GM18517 (cell line): ENCODE data around the gene ELP5.
A peak's percentile ranks its signal among the peaks of the same experiment; 100 is the strongest.

Experiments used
- ATAC-seq: cut with Tn5 transposase; IDR thresholded peaks from one replicate; pipeline ENCODE4 v1.9.1; 2021; ENCODE audit warnings: mild to moderate bottlenecking, moderate library complexity; ENCODE audit not compliant: unreplicated experiment

Gene ELP5

DNA sequence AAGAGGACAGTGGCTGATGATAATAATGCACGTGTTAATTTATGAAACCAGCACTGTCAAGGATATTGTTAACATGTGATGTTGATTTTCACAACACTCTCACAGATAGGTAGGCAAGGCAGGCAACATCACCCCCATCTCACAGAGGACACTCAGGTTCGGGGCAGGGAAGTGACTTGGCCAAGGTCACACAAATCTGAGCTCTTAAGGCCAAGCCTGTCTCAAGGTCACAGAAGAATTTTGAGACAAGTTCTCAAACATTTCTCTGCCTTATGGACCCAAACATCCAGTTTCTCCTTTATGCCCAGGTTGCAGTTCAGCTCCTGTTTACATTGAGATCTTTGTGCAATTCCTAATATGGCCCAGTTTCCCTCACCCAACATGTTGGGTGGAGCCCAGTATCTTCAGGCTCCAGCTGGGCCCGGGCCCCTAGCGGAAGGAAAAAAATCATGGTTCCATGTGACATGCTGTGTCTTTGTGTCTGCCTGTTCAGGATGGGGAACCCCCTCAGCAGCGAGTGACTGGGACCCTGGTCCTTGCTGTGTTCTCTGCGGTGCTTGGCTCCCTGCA lies 30.8 kb downstream of the ELP5 start:
- no peak for ATAC-seq

DNA sequence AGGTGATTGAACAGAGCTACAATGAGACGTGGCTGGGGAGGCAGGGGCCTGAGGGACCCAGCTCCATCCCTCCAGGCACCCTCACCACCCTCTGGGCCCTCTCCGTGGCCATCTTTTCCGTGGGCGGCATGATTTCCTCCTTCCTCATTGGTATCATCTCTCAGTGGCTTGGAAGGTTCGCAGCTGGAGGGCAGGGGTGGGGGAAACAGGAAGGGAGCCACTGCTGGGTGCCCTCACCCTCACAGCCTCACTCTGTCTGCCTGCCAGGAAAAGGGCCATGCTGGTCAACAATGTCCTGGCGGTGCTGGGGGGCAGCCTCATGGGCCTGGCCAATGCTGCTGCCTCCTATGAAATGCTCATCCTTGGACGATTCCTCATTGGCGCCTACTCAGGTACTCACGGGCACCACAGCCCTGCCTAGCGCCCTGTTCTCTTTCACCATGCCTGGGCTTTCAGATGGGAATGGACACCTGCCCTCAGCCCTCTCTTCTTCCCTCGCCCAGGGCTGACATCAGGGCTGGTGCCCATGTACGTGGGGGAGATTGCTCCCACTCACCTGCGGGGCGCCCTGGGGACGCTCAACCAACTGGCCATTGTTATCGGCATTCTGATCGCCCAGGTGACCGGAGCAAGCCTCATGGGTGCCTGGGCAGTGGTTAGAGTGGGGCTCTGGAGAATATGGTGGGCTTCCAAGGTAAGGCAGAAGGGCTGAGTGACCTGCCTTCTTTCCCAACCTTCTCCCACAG lies 31.6 kb downstream of the ELP5 start:
- ATAC-seq, result no peak

DNA sequence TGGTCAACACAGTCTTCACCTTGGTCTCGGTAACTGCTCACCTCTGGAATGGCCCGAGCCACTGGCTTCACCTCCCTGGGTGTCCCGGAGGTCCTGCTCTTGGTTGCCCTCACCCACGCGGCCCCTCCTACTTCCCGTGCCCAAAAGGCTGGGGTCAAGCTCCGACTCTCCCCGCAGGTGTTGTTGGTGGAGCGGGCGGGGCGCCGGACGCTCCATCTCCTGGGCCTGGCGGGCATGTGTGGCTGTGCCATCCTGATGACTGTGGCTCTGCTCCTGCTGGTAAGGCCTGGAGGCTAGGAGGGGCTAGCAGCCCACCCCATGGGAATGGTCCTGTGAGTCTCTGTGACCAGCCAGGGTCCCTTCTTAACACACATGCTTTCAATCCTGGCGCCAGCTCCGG lies 32.9 kb downstream of the ELP5 start:
- no peak for ATAC-seq

DNA sequence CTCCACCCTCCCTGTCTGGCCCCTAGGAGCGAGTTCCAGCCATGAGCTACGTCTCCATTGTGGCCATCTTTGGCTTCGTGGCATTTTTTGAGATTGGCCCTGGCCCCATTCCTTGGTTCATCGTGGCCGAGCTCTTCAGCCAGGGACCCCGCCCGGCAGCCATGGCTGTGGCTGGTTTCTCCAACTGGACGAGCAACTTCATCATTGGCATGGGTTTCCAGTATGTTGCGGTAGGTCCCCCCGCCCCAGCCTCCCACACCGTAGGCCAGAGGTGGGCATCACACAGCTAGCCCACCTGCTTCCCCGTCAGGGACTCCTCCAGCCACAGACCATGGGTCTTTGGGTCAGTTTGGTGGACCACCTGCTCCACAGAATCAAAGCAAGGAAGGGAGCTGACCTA lies 33.7 kb downstream of the ELP5 start:
- no peak for ATAC-seq

DNA sequence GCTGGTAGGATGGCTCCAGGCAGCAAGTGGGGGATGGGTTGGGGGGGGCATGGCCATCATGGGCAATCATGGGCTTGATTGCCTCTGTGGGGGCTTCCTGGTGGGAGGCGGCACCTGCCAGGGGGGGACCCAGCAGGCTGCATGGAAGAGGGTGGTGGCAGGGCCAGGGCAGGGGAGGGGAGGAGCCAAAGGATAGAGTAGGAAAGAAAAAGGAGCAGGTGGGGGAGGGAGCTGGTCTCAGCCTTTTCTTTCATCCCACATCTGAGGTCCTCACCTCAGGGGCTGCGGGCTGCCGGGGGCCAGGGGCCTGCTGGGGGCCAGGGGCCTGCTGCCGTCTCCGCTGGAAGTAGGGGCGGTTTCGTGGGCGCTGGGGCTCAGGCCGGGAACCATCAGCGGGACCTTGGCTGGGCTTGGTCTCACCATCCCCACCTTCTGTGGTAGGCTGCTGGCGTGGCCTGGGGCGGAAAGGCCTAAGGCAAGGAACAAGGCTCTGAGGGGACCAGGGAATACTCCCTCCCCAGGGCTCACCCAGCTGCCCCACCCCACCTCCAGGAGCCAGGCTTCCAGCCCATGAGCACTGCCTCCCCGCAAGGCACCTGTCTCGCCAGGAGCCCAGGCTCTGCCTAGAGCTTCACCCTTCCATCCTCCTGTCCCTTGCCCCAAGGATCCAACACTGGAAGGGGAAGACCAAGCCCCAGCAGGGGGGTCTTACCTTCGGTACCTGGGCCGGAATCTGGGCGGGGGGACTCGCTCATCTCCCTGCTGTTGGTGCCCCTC lies 37.4 kb downstream of the ELP5 start:
- no peak for ATAC-seq

DNA sequence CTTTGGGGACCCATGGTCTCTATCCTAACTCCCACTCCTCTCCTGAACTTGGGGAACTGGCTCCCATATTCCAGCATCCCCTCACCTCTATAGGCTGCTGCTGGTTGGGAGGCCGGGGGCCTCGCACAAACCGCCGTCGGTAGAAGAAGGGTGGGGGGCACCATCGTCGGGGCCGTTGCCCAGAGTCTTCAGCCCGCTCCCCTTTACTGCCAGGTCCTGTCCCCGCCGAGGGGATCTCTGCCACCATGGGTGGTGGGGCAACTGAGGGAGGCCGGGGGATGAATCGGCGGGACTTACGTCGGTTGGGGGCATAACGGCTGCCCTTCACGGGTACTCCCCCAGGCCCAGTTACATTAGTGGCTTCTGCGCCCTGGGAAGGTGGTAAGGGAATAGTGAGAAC lies 38.2 kb downstream of the ELP5 start:
- no peak for ATAC-seq

DNA sequence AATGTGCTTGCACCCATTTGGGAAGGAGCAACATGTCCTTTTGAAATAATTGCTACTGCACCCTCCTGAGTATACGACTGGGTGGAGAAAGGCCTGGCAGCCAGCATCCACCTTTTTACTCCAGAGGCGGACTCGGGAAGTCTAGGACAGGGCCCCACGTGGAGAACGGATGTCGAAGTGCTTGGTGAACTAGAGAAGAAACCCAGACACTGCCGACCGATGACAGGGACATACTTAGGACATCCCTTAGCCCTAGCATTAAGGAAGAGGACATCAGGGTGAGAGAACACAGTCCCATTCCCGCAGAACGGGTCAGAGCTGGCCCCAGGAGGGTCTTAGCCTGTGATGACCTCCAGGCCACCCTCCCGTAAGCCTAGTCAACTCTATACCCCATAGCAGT lies 38.7 kb downstream of the ELP5 start:
- no peak for ATAC-seq

DNA sequence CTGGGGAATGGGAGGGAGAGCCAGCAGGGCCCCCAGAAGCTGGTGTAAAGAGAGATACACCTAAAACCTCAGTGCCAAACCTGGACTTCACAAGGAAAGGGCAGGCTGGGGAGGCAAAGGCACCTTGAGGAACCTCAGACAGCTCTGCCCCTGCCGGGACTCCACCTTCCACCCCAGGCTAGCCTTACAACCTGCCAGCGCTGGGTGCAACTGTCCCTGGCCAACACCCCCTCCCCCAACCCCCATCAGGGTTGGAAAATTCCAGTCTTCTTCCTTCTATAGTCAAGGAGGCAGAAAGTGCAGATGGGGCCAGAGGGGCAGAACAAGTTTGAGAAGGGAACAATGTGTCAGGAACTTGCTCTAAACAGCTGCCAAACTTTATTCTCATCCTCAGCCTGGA lies 40.2 kb downstream of the ELP5 start:
- no peak for ATAC-seq

DNA sequence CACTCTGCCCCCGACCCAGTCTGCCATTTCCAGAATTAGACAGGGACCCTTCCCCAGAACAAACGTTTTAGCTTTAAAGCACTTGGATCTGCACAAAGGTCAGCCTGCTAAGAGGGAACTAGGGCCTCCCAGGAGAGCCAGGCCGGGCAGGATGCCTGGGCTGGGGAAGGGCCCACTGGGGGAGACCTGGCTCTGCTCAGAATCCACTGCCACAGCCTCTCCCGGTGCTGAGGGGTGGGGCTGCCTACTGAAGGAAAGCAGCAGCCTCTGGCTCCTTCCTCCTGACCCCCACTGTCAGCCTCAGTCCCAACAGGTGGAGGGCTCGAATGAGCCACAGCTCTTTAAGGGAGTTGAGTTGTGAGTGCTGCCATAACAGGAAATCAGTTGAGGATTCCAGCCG lies 40.7 kb downstream of the ELP5 start:
- no peak for ATAC-seq

DNA sequence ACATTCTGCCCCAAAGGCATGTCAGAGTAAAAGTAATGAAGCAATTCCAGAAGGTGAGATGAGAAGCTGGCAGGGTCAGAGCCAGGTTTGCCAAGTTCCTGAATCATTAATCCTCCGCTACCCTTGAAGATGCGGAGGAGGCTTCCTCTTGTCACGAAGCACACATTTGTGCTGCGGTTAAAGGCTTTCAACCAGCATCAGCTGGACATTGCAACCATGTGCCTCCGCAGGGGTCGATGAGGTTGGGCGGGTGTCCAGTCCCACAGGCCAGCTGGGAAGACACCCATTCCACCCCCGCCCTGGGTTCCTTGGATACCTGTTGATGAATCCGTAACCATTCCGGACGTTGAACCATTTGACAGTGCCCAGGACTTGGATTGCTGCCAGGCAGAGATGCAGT lies 41.1 kb downstream of the ELP5 start:
- no peak for ATAC-seq

DNA sequence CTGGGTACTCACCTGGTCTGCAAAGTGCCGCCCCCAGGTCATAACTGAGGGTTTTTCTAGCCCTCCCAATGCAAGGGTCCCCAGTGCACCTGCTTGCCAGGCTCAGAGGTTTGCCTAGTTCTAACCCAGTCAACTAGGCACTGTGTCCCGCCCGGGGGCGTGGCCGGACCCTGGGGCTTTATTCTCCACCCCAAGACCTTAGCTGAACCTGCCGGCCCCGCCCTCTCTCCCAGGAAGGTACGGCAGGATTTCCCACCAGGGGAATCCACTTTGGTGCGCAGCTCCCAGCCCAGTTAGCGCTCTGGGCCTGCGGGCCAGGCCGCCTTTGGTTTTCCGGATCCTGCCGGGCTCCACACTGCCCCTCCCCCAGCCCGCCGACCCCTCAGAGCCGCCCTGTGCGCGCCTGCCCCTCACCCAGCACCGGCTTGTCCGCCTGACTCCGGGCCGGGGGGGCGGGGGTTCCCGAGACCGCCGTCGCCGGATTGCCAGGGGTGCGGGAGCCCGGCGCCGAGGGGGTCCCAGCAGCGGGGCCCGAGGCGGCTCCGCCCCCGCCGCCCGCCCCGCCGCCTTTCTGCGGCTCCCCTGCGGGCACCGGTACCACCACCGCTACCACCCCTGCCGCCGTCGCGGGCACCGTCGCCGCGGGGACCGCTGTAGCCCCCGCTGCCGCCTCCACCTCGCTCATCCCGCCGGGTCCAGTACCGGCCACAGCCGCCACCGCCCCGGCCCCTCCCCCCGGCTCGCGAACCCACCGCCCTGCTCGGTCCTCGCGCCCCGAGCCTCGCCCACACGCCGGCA lies 42.0 kb downstream of the ELP5 start:
- no peak for ATAC-seq

DNA sequence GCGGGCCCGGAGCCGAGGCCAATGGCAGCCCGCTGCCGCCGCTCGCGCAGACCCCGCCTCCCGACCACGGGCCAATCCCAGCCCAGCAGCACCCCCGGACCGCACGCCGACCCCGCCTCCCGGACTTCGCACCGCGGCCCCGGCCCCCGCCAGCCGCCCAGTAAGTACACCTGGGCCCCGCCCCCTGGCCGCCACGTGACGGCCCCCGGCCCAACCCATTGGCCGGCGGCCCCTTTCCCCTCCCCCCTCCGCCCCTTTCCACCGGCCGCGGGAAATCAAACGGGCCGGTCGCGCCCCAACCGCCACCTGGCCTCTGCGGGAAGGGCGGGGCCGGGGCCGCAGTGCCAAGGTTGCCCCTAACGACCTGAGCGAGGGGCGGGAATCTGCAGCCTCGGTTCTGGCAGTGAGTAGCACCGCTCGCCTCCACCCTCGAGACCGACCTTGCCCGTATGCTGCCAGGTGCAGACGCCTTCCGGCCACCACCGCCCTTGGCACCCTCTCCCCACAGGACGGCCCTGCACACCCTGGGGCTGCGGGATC lies 42.7 kb downstream of the ELP5 start, which contains the start of gene YBX2:
Gene YBX2 (minus strand): TSS at position 26 of the 540 bp plus-strand sequence. CDS start 139 bp downstream, outside the sequence.
- ATAC-seq, result no peak

DNA sequence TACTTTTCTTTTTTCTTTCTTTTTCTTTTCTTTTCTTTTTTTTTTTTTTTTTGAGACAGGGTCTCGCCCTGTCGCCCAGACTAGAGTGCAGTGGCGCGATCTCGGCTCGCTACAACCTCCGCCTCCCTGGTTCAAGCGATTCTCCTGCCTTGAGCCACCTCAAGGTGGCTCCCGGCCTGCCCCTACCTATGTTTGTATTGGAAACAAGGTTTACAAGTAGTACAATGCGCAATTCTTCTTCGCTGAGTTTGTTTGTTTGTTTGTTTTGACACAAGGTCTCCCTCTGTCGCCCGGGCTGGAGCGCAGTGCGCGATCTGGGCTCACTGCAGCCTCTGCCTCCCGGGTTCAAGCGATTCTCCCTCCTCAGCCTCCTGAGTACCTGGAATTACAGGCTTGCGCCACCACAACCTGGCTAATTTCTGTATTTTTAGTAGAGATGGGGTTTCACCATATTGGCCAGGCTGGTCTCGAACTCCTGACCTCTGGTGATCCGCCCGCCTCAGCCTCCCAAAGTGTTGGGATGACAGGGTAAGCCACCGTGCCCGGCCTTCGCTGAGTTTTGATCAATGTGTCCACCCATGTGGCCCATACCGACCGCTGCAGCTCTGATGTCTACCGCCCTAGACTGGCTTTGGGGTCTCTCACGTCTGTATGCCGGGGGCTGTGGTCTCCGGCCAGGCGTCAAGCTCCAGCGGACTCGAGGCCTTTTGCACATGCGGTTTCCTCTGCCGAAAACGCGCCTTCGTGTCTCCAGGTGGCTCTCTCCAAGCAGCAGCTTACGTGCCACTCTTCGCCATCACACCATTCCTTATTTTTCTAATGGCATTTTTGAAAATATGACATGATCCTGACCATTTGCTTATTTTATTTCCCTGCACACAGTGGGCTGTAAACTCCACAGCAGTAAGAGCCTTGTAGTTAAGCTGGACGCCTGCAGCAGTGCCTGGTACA lies 43.5 kb downstream of the ELP5 start:
- no peak for ATAC-seq

DNA sequence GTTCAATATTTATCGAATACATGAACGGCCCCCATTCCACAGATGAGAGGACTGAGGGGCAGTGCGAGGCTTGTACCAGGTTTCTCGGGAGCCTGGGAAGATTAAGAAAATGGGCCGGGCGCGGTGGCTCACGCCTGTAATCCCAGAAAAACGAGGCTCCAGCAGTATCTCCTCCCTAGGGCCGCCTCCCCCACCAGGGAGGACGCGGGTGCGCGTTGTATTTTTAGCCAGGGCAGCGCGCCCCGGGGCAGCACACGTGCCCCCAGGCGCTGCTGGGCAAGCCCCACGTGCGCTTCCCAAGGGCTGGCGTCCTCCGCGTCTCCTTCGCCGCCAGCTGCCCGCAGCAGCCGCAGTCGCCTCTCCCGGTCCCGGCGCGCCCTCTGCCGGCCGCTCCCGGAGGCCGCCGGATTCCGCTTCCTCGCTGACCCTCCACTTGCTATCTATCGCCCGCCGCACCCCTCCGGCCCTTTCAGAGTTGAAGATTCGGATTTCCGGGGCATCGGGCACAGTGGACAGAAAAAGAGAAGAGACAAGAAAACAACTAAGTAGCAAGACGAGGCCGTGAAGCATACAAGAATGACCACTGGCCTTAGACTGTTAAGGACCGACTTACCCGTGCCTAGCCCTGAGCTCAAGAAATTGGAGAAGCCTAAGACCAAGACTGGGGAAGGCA lies 44.3 kb downstream of the ELP5 start:
- no peak for ATAC-seq

DNA sequence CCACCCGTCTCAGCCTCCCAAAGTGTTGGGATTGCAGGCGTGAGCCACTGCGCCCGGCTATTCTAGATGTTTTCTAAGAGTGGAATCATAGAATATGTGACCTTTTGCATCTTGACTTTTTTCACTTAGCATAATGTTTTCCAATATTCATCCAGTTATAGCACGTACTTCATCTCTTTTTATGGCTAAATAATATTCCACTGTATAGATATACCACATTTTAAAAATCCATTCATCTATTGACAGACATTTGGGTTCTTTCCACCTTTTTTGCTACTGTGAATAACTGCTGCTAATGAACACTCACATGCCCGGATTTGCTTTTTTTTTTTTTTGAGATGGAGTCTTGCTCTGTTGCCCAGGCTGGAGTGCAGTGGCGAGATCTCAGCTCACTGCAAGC lies 52.2 kb downstream of the ELP5 start:
- ATAC-seq, result no peak

DNA sequence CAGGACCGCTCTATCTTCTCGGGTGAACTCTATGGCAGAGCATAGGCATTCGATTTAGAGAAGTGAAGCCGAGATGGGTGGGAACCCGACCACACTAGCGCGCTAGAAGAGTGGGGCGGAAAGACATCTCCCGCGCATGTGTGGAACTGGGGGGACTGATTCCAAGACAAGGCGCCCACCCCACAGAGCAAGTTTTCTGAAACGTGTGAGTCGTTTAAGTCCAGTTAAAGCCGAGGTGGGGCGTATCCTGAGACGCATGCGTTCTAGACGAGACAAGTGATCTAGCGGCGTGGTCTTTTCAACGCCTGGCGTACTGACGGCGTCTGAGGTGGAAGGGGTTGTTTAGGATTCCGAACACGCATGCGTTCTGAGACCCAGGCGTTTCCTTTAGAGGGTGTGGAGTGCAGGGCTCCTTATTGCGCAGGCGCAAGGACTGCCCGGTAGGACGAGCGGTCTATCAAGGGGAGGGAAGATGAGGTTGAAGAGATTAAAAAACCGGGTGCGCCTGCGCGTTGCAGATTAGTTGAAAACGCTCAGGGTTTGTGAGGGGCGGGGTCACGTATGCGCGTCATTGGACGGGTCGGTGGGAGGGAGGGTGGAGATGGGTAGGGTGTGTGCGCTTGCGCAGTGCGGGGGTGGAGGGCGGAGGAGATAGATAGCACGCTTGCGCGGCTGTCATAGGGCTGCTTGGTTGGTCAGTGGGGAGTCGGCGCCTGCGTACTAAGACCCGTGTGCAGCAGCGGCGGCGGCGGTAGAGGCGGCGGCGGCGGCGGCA lies 55.1 kb downstream of the ELP5 start, which contains the start of gene EIF5A:
Gene EIF5A (plus strand): TSS at position 718 of the 775 bp plus-strand sequence. CDS start 2,008 bp downstream, outside the sequence.
- ATAC-seq, result peak; percentile 67

DNA sequence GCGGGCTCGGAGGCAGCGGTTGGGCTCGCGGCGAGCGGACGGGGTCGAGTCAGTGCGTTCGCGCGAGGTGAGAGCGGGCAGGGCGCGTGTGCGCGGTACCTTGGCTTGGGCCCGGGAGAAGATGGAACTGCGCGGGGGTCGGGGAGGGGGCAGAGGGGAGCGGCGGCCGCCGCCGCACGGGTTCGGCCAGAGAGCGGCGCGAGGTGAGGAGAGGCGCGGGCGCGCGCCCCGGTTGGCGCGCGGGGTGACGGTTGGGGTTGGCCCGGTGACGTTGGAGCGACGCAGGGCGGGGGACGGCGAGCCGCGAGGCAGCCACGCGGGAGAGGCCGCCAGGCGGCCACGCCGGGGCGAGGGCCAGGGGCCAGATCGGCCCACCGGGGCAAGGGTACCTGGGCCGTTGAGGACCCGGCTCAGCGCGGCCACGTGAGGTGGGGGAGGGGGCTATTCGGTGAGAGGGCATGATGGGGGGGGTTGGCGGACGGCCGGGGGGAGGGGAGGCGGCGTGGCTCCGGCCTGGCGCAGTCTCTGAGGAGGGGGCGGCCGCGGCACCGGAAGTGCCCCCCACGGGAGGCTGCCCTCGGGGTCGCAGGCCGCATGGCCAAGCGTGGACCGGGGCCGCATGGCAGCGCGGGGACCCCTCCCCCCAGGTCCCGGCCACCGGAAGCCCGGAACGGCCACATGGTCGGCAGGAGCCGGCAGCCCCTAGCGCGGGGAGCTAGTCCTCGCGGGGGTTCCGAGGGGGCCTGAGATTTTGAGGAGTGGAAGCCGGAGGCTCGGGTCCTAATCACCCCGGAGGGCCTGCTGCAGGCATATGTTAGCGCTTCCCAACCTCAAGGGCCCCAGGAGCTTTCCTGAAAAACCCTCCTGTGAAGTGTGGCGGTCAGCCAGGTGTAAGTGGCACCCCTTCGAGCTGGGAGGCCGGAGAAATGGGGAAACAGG lies 55.9 kb downstream of the ELP5 start:
- ATAC-seq, result no peak
